Effector memory CD8-positive, alpha-beta T cell (primary cell): ENCODE measurements around the gene CDKAL1.

Experiments
- ATAC-seq: fragments of 150-1000 bp; cut with Tn5 transposase; replicated peaks from 2 replicates; pipeline ENCODE4 v1.10.0; 2021; ENCODE audit warnings: mild to moderate bottlenecking, moderate library complexity
- DNase-seq, 3 experiments: peaks; one replicate each; pipeline ENCODE4 v3.0.0; 2021
- H3K27ac Mint-ChIP-seq, 2 donors: one replicate each; pipeline ENCODE4 v1.8.0; 2022; ENCODE audit warnings: mild to moderate bottlenecking in 2 of 2, mixed read lengths in 2 of 2, moderate library complexity in 2 of 2
- H3K27me3 Mint-ChIP-seq, 2 donors: one replicate each; pipeline ENCODE4 v1.8.0; 2022; ENCODE audit warnings: mixed read lengths in 2 of 2
- H3K36me3 Mint-ChIP-seq: one replicate; pipeline ENCODE4 v1.8.0; 2022; ENCODE audit warnings: mild to moderate bottlenecking, moderate library complexity, mixed read lengths; ENCODE audit not compliant: insufficient read depth
- H3K4me1 Mint-ChIP-seq, 2 donors: one replicate each; pipeline ENCODE4 v1.8.0; 2022; ENCODE audit warnings: low read depth in 2 of 2, mixed read lengths in 2 of 2
- H3K4me3 Mint-ChIP-seq, 2 donors: one replicate each; pipeline ENCODE4 v1.8.0; 2022; ENCODE audit warnings: mild to moderate bottlenecking in 2 of 2, mixed read lengths in 2 of 2, moderate library complexity in 2 of 2
- H3K9me3 Mint-ChIP-seq, 2 donors: one replicate each; pipeline ENCODE4 v1.8.0; 2022; ENCODE audit warnings: mixed read lengths in 2 of 2

CDKAL1 gene

GRCh38 chr6:20664250-20664649 lies 130.0 kb downstream of the CDKAL1 start:
- no peak overlapping the region for H3K4me3 Mint-ChIP-seq
- peaks cover 11 to 28% of the 10 kb centered on the region in 2 donors for H3K4me1 Mint-ChIP-seq
- ATAC-seq (no peak), DNase-seq (no peak)
- no peak overlapping the region for H3K27ac Mint-ChIP-seq
- H3K9me3 Mint-ChIP-seq: no peaks in the 10 kb centered on the region
- H3K36me3 Mint-ChIP-seq: peaks cover 5% of the 10 kb centered on the region
- H3K27me3 Mint-ChIP-seq: no peaks in the 10 kb centered on the region

DNA sequence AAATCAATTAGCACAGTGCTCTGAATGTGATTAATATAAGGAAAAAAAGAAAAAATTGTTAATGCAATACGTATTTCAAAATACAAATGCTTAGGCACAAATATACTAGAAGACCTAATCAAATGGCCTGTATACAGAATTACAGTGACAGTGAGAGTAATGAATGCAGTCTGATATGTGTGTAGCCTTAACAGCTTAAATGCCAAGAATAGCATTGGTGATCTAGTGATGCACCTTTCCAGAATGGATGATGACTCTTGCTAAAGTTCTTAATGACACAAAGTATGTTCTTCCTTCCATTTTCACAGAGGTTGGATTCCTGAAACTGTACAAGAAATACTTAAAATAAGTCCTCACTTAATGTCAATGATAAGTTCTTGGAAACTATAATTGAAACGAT lies 131.0 kb downstream of the CDKAL1 start:
- DNase-seq (no peak), ATAC-seq (no peak)
- Mint-ChIP-seq H3K27ac (no peak overlapping the region), H3K36me3 (peaks cover 5% of the 10 kb centered on the region), H3K27me3 (no peaks in the 10 kb centered on the region), H3K9me3 (no peaks in the 10 kb centered on the region), H3K4me1 (peaks cover 13 to 25% of the 10 kb centered on the region in 2 donors), H3K4me3 (no peak overlapping the region)

- no peak overlapping the region for H3K4me3 Mint-ChIP-seq
- peaks cover 5% of the 10 kb centered on the region for H3K36me3 Mint-ChIP-seq
- peaks cover 9 to 24% of the 10 kb centered on the region in 2 donors for H3K4me1 Mint-ChIP-seq
- peak overlapping the region in 1 of 2 donors; percentile 19 for H3K27ac Mint-ChIP-seq
- ATAC-seq: no peak
- DNase-seq: no peak
- no peaks in the 10 kb centered on the region for H3K27me3 Mint-ChIP-seq
- H3K9me3 Mint-ChIP-seq: no peaks in the 10 kb centered on the region
These were observed 135.5 kb downstream of the CDKAL1 start for GRCh38 chr6:20669571-20670314.

- Mint-ChIP-seq H3K36me3 (peaks cover 3% of the 10 kb centered on the region), H3K27ac (peak overlapping the region in 1 of 2 donors; percentile 19), H3K4me1 (peaks cover 12 to 25% of the 10 kb centered on the region in 2 donors), H3K27me3 (no peaks in the 10 kb centered on the region), H3K4me3 (no peak overlapping the region), H3K9me3 (no peaks in the 10 kb centered on the region)
- DNase-seq: no peak
- ATAC-seq: no peak
These were observed 136.5 kb downstream of the CDKAL1 start for GRCh38 chr6:20670750-20671149.

DNA sequence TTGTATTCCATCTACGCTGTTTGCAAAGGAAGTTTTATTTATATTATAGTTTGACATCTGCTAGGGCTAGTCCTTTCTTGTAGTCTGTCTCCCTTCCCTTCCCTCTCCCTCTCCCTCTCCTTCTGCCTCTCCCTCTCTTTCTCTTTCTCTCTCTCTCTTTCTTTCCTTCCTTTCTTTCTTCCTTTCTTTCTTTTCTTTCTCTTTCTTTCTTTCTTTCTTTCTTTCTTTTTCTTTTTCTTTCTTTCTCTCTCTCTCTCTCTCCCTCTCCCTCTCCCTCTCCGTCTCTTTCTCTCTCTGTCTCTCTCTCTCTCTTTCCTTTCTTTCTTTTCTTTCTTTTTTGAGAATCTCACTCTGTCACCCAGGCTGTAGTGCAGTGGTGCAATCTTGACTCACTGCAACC lies 137.8 kb downstream of the CDKAL1 start:
- H3K27me3 Mint-ChIP-seq: no peaks in the 10 kb centered on the region
- no peak overlapping the region for H3K27ac Mint-ChIP-seq
- peaks cover 3% of the 10 kb centered on the region for H3K36me3 Mint-ChIP-seq
- H3K4me1 Mint-ChIP-seq: peaks cover 12 to 25% of the 10 kb centered on the region in 2 donors
- no peak overlapping the region for H3K4me3 Mint-ChIP-seq
- no peak for ATAC-seq
- DNase-seq: no peak
- H3K9me3 Mint-ChIP-seq: no peaks in the 10 kb centered on the region

GRCh38 chr6:20673458-20673857 lies 139.2 kb downstream of the CDKAL1 start:
- ATAC-seq (no peak), DNase-seq (no peak)
- no peaks in the 10 kb centered on the region for H3K27me3 Mint-ChIP-seq
- peaks cover 15 to 32% of the 10 kb centered on the region in 2 donors for H3K4me1 Mint-ChIP-seq
- H3K9me3 Mint-ChIP-seq: no peaks in the 10 kb centered on the region
- no peaks in the 10 kb centered on the region for H3K36me3 Mint-ChIP-seq
- no peak overlapping the region for H3K27ac Mint-ChIP-seq
- H3K4me3 Mint-ChIP-seq: no peak overlapping the region

DNA sequence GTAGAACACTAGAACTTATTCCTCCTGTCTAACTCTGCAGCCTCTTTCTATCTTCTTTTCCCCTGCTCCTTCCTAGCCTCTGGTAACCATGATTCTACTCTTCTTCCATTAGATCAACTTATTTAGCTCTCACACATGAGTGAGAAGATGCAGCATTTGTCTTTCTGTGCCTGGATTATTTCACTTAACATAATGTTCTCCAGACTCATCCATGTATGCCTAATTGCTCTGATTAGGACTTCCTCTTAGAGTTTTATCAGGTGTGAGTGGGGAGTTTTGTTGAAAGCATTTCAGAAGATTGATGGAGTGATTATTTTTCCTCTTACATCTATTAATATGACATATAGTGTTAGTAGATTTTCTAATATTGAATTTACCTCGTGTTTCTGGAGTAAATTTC lies 140.4 kb downstream of the CDKAL1 start:
- no peak overlapping the region for H3K27ac Mint-ChIP-seq
- H3K4me1 Mint-ChIP-seq: peaks cover 11 to 22% of the 10 kb centered on the region in 2 donors
- H3K36me3 Mint-ChIP-seq: no peaks in the 10 kb centered on the region

GRCh38 chr6:20678831-20679352 lies 144.6 kb downstream of the CDKAL1 start:
- peaks cover 14 to 28% of the 10 kb centered on the region in 2 donors for H3K4me1 Mint-ChIP-seq
- ATAC-seq (no peak), DNase-seq (no peak)
- H3K36me3 Mint-ChIP-seq: no peaks in the 10 kb centered on the region
- H3K4me3 Mint-ChIP-seq: no peak overlapping the region
- peak overlapping the region in 1 of 2 donors; percentile 1 for H3K27ac Mint-ChIP-seq
- H3K9me3 Mint-ChIP-seq: no peaks in the 10 kb centered on the region
- H3K27me3 Mint-ChIP-seq: no peaks in the 10 kb centered on the region

More for the DNA sequence above, 140.4 kb downstream of the CDKAL1 start:
- H3K27me3 Mint-ChIP-seq: no peaks in the 10 kb centered on the region
- no peak for DNase-seq
- ATAC-seq: no peak
- H3K4me3 Mint-ChIP-seq: no peak overlapping the region
- H3K9me3 Mint-ChIP-seq: no peaks in the 10 kb centered on the region

GRCh38 chr6:20680697-20681165 lies 146.5 kb downstream of the CDKAL1 start:
- H3K9me3 Mint-ChIP-seq: no peaks in the 10 kb centered on the region
- H3K4me3 Mint-ChIP-seq: no peak overlapping the region
- H3K36me3 Mint-ChIP-seq: no peaks in the 10 kb centered on the region
- H3K27ac Mint-ChIP-seq: peak overlapping the region in 1 of 2 donors; percentile 60
- DNase-seq (no peak), ATAC-seq (no peak)
- no peaks in the 10 kb centered on the region for H3K27me3 Mint-ChIP-seq
- H3K4me1 Mint-ChIP-seq: peaks cover 11 to 30% of the 10 kb centered on the region in 2 donors

- peaks cover 11 to 33% of the 10 kb centered on the region in 2 donors for H3K4me1 Mint-ChIP-seq
- no peaks in the 10 kb centered on the region for H3K36me3 Mint-ChIP-seq
- H3K4me3 Mint-ChIP-seq: no peak overlapping the region
- H3K27me3 Mint-ChIP-seq: no peaks in the 10 kb centered on the region
- peak overlapping the region in 1 of 2 donors; percentile 60 for H3K27ac Mint-ChIP-seq
- DNase-seq (no peak), ATAC-seq (no peak)
- no peaks in the 10 kb centered on the region for H3K9me3 Mint-ChIP-seq
These were observed 147.0 kb downstream of the CDKAL1 start for GRCh38 chr6:20681243-20681684.

DNA sequence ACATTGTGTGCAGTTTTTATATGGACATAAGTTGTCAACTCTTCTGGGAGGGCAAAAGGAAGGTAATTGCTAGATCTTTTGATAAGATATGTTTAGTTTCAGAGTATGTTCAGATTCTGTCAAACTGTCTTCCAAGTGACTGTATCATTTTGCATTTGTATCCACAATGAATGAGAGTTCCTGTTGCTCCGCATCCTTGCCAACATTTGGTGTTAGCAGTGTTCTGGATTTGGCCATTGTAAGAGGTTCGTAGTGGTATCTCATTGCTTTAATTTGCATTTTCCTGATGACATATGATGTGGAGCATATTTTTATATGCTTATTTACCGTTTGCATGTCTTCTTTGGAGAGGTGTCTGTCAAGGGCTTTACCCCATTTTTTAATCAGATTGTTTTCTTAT lies 150.2 kb downstream of the CDKAL1 start:
- Mint-ChIP-seq H3K27me3 (no peaks in the 10 kb centered on the region), H3K27ac (no peak overlapping the region), H3K36me3 (no peaks in the 10 kb centered on the region), H3K4me1 (peaks cover 15 to 36% of the 10 kb centered on the region in 2 donors), H3K4me3 (no peak overlapping the region), H3K9me3 (no peaks in the 10 kb centered on the region)
- ATAC-seq (no peak), DNase-seq (no peak)

DNA sequence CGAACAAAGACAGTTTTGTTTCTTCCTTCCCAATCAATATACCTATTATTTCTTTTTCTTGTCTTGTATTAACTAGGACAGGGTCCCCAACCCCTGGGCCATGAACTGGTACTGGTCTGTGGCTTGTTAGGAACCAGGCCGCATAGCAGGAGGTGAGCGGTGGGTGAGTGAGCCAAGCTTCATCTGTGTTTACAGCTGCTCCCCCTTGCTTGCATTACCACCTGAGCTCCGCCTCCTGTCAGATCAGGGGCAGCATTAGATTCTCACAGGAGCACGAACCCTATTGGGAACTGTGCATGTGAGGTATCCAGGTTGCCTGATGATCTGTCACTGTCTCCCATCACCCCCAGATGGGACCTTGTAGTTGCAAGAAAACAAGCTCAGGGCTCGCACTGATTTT lies 151.9 kb downstream of the CDKAL1 start:
- no peak for DNase-seq
- Mint-ChIP-seq H3K36me3 (no peaks in the 10 kb centered on the region), H3K4me1 (peaks cover 13 to 30% of the 10 kb centered on the region in 2 donors), H3K27ac (no peak overlapping the region), H3K9me3 (no peaks in the 10 kb centered on the region), H3K4me3 (no peak overlapping the region), H3K27me3 (no peaks in the 10 kb centered on the region)
- no peak for ATAC-seq

DNA sequence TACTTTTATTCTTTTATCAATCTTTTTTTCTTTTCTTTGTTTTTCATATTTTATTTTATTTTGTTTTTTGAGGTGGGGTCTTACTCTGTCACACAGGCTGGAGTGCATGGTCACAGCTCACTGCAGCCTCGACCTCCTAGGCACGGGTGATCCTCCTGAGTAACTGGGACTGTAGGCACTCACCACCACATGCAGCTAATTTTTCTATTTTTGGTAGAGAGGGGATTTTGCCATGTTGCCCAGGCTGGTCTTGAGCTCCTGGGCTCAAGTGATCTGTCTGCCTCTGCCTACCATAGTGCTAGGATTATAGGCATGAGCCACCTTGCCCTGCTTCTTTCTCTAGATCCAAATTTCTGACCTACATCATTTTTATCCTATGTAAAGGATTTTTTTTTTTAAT lies 153.2 kb downstream of the CDKAL1 start:
- DNase-seq (no peak), ATAC-seq (no peak)
- Mint-ChIP-seq H3K4me1 (peaks cover 10 to 37% of the 10 kb centered on the region in 2 donors), H3K4me3 (no peak overlapping the region), H3K27me3 (no peaks in the 10 kb centered on the region), H3K9me3 (no peaks in the 10 kb centered on the region), H3K36me3 (no peaks in the 10 kb centered on the region), H3K27ac (peak overlapping the region in 1 of 2 donors; percentile 36)
